Endothelial cell (in vitro differentiated cells): Measurements from ENCODE around the gene NR4A2. TPM values are rescaled to one million over a fixed set of nuclear protein-coding genes. Genes with fewer than 3 reads are reported as not detected.

Experiments
- DNase-seq: peaks from one replicate; pipeline ENCODE4 v3.0.0; 2021; ENCODE audit warnings: low spot score
- H3K27ac Mint-ChIP-seq: one replicate; pipeline ENCODE4 v1.8.0; 2021; ENCODE audit warnings: mixed read lengths, inconsistent platforms; ENCODE audit not compliant: unreplicated experiment
- H3K27me3 Mint-ChIP-seq: one replicate; pipeline ENCODE4 v1.8.0; 2021; ENCODE audit warnings: mild to moderate bottlenecking, moderate library complexity, mixed read lengths, inconsistent platforms; ENCODE audit not compliant: unreplicated experiment
- H3K36me3 Mint-ChIP-seq: one replicate; pipeline ENCODE4 v1.8.0; 2021; ENCODE audit warnings: mild to moderate bottlenecking, low read depth, mixed read lengths, inconsistent platforms; ENCODE audit not compliant: unreplicated experiment
- H3K4me1 Mint-ChIP-seq: one replicate; pipeline ENCODE4 v1.8.0; 2021; ENCODE audit warnings: mild to moderate bottlenecking, mixed read lengths, inconsistent platforms; ENCODE audit not compliant: unreplicated experiment
- H3K4me3 Mint-ChIP-seq: one replicate; pipeline ENCODE4 v1.8.0; 2021; ENCODE audit warnings: mild to moderate bottlenecking, mixed read lengths, inconsistent platforms; ENCODE audit not compliant: unreplicated experiment
- H3K9me3 Mint-ChIP-seq: one replicate; pipeline ENCODE4 v1.8.0; 2021; ENCODE audit warnings: mixed read lengths, inconsistent platforms; ENCODE audit not compliant: unreplicated experiment
- CTCF ChIP-seq: fragments of 200-600 bp; sonication (generic); IDR thresholded peaks from one replicate; pipeline ENCODE4 v1.5.0; 2021; ENCODE audit warnings: antibody characterized with exemption; ENCODE audit not compliant: unreplicated experiment
- total RNA-seq: library from RNA; stranded (reverse); fragmentation: NEBNext Ultra II Directional; extraction: Animal tissue kit (Norgen Biotek cat#: 25700); gene quantifications from one replicate; pipeline ENCODE4 v1.2.1, GENCODE V29; 2021; ENCODE audit not compliant: unreplicated experiment

Gene NR4A2
- total RNA-seq, 1 donor from 2014 or later = 3.9 TPM

- Mint-ChIP-seq H3K27ac (peak overlapping the region; percentile 86), H3K27me3 (peaks cover 8% of the 10 kb centered on the region), H3K4me3 (peak overlapping the region; percentile 86), H3K9me3 (no peaks in the 10 kb centered on the region), H3K36me3 (no peaks in the 10 kb centered on the region), H3K4me1 (peaks cover 4% of the 10 kb centered on the region)
- TF ChIP-seq CTCF = no peak
- DNase-seq = no peak
Measured at GRCh38 chr2:156343096-156343939, 10.8 kb upstream of the NR4A2 start.

- DNase-seq = peak; percentile 91
- no peaks in the 10 kb centered on the region for H3K36me3 Mint-ChIP-seq
- peak overlapping the region; percentile 95 for H3K4me3 Mint-ChIP-seq
- H3K27me3 Mint-ChIP-seq = peaks cover 8% of the 10 kb centered on the region
- no peak for TF ChIP-seq CTCF
- peak overlapping the region; percentile 89 for H3K27ac Mint-ChIP-seq
- H3K4me1 Mint-ChIP-seq = peaks cover 4% of the 10 kb centered on the region
- H3K9me3 Mint-ChIP-seq = no peaks in the 10 kb centered on the region
Measured at GRCh38 chr2:156342254-156343095, 10.0 kb upstream of the NR4A2 start.

GRCh38 chr2:156341452-156342253 is 9.1 kb upstream of the NR4A2 start:
- peak; percentile 61 for DNase-seq
- peak overlapping the region; percentile 95 for H3K4me3 Mint-ChIP-seq
- no peaks in the 10 kb centered on the region for H3K9me3 Mint-ChIP-seq
- no peak for TF ChIP-seq CTCF
- peaks cover 4% of the 10 kb centered on the region for H3K4me1 Mint-ChIP-seq
- H3K36me3 Mint-ChIP-seq = no peaks in the 10 kb centered on the region
- peak overlapping the region; percentile 92 for H3K27ac Mint-ChIP-seq
- H3K27me3 Mint-ChIP-seq = peaks cover 8% of the 10 kb centered on the region

- no peak for DNase-seq
- Mint-ChIP-seq H3K27me3 (peaks cover 8% of the 10 kb centered on the region), H3K36me3 (no peaks in the 10 kb centered on the region), H3K9me3 (no peaks in the 10 kb centered on the region), H3K4me3 (peak overlapping the region; percentile 95), H3K4me1 (peaks cover 4% of the 10 kb centered on the region), H3K27ac (peak overlapping the region; percentile 92)
- TF ChIP-seq CTCF = no peak
Measured at GRCh38 chr2:156340804-156341451, 8.4 kb upstream of the NR4A2 start.
